DND-41 (cell line): ENCODE data around the gene H3-3A.

Experiments used
- EZH2 ChIP-seq: IDR thresholded peaks from 3 replicates; pipeline ENCODE4 v1.6.1; 2012; ENCODE audit warnings: borderline replicate concordance, low read depth, mild to moderate bottlenecking, moderate library complexity, low read length, inconsistent platforms; ENCODE audit not compliant: severe bottlenecking
- TF ChIP-seq, protein P1 (sequence below): IDR thresholded peaks from 2 replicates; pipeline ENCODE4 v1.5.1; 2012; ENCODE audit warnings: borderline replicate concordance, low read length, moderate library complexity, mild to moderate bottlenecking; ENCODE audit not compliant: poor library complexity, severe bottlenecking; ENCODE audit errors: extremely low read depth

DNA sequence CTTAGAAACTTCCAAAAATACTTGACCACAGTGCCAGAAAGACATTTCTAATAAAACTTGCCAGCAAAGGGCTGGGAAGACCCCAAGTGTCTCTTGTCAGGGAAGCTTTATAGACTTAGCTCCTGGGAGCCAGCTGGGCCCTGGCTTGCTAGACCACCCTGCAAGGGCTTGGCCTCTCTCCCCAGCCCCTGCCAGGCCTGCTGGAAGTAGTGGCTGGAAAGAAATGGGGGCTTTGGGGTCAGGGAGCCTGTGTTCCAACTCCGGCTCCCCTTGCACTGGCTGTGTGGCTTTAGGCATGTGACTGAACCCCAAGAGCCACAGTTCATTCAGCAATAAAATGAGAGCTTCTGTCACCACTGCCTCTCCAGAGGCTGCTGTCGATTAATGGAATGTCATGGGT is 31.1 kb downstream of the H3-3A start:
- TF ChIP-seq, protein P1, sequence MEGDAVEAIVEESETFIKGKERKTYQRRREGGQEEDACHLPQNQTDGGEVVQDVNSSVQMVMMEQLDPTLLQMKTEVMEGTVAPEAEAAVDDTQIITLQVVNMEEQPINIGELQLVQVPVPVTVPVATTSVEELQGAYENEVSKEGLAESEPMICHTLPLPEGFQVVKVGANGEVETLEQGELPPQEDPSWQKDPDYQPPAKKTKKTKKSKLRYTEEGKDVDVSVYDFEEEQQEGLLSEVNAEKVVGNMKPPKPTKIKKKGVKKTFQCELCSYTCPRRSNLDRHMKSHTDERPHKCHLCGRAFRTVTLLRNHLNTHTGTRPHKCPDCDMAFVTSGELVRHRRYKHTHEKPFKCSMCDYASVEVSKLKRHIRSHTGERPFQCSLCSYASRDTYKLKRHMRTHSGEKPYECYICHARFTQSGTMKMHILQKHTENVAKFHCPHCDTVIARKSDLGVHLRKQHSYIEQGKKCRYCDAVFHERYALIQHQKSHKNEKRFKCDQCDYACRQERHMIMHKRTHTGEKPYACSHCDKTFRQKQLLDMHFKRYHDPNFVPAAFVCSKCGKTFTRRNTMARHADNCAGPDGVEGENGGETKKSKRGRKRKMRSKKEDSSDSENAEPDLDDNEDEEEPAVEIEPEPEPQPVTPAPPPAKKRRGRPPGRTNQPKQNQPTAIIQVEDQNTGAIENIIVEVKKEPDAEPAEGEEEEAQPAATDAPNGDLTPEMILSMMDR = no peak
- no peak for TF ChIP-seq EZH2
